HCT116 (cell line): ENCODE results near the gene NAGK. TPM values are rescaled to one million over a fixed set of nuclear protein-coding genes. Genes with fewer than 3 reads are reported as not detected.

Experiments used
- ATAC-seq: fragments of 200-7000 bp; cut with Tn5 transposase; 2 replicates; pipeline ENCODE4 v1.9.1; 2020; ENCODE audit warnings: mild to moderate bottlenecking, moderate library complexity
- BruUV-seq: library from RNA; stranded (reverse); fragments of 400-500 nt; replicated peaks from 2 replicates; lab custom pipeline; 2021; lab: Mats Ljungman, UMichigan
- CTCF ChIA-PET: fragments of 300-600 bp; sonication (Branson Sonifier 250); formaldehyde crosslinking; loops from one replicate; lab custom pipeline; 2021; ENCODE audit warnings: antibody characterized with exemption; lab: Charles Lee
- POLR2A ChIA-PET: fragments of 300-600, 350-600 bp; sonication (Branson Sonifier 250); formaldehyde crosslinking; loops from one replicate; lab custom pipeline; 2021; ENCODE audit warnings: antibody characterized with exemption; lab: Charles Lee
- RAD21 ChIA-PET, 2 experiments: fragments of 300-600 bp; sonication (Branson Sonifier 250); formaldehyde crosslinking; loops; one replicate each; lab custom pipeline; 2023; ENCODE audit warnings: low total read pairs in 2 of 2; ENCODE audit not compliant: uncharacterized antibody in 2 of 2, unreplicated experiment in 2 of 2, low non-redundant PET in 1 of 2; lab: Charles Lee
- DNase-seq: peaks from one replicate; pipeline ENCODE4 v3.0.0-alpha.2; 2010; ENCODE audit warnings: low read depth, low spot score
- H2AFZ ChIP-seq: fragments of 200-600 bp; shearing (Covaris generic), sonication (generic); 2 replicates; pipeline ENCODE4 v1.6.1; 2017; ENCODE audit warnings: low read depth, mixed run types, mixed read lengths, antibody characterized with exemption, low read length; ENCODE audit not compliant: poor library complexity, severe bottlenecking
- H3K27ac ChIP-seq: 2 replicates; pipeline ENCODE4 v1.5.1; 2012; ENCODE audit warnings: low read depth, low read length
- H3K27me3 ChIP-seq: fragments of 200-600 bp; sonication (generic); 2 replicates; pipeline ENCODE4 v1.6.1; 2016; ENCODE audit warnings: mixed run types, low read length, mixed read lengths; ENCODE audit not compliant: insufficient read depth
- H3K36me3 ChIP-seq, 2 experiments: fragments of 200-500 bp in 1 of 2; fragments of 200-600 bp in 1 of 2; sonication (Bioruptor generic) in 1 of 2; sonication (generic) in 1 of 2; 2 replicates each; pipeline versions ENCODE4 v1.5.1 to v1.6.1; 2014 to 2016; ENCODE audit warnings: low read length in 2 of 2, inconsistent platforms in 1 of 2, mixed read lengths in 1 of 2, mixed run types in 1 of 2; ENCODE audit not compliant: insufficient read depth in 2 of 2, control insufficient read depth in 1 of 2
- H3K4me1 ChIP-seq, 2 experiments: fragments of 200-600 bp in 1 of 2; sonication (generic) in 1 of 2; 2 replicates each; pipeline versions ENCODE4 v1.5.1 to v1.6.1; 2012 to 2017; ENCODE audit warnings: low read length in 2 of 2, inconsistent platforms in 1 of 2, mild to moderate bottlenecking in 1 of 2, mixed read lengths in 1 of 2, mixed run types in 1 of 2, moderate library complexity in 1 of 2; ENCODE audit not compliant: insufficient read depth in 2 of 2, control insufficient read depth in 1 of 2
- H3K4me2 ChIP-seq: fragments of 200-600 bp; sonication (generic); 2 replicates; pipeline ENCODE4 v1.6.1; 2017; ENCODE audit warnings: mixed run types, low read length, mixed read lengths
- H3K4me3 ChIP-seq, 2 experiments: fragments of 200-600 bp in 1 of 2; sonication (generic) in 1 of 2; replicated peaks in 1 of 2; 2 replicates each; pipeline ENCODE4 v1.5.1; 2011 to 2016; ENCODE audit warnings: low read length in 2 of 2, control low read depth in 1 of 2, low read depth in 1 of 2, mild to moderate bottlenecking in 1 of 2, mixed read lengths in 1 of 2, mixed run types in 1 of 2
- H3K79me2 ChIP-seq: fragments of 200-600 bp; sonication (generic); 2 replicates; pipeline ENCODE4 v1.6.1; 2017; ENCODE audit warnings: mild to moderate bottlenecking, mixed run types, low read length, moderate library complexity, mixed read lengths; ENCODE audit not compliant: insufficient read depth
- H3K9ac ChIP-seq: fragments of 200-600 bp; sonication (generic); 2 replicates; pipeline ENCODE4 v1.6.1; 2016; ENCODE audit warnings: low read length, mixed read lengths
- H3K9me2 ChIP-seq: fragments of 200-600 bp; sonication (generic), shearing (Covaris generic); 2 replicates; pipeline ENCODE4 v1.6.1; 2017; ENCODE audit warnings: mixed run types, mild to moderate bottlenecking, moderate library complexity; ENCODE audit not compliant: insufficient read depth
- H3K9me3 ChIP-seq, 2 experiments: fragments of 200-500 bp in 1 of 2; fragments of 200-600 bp in 1 of 2; sonication (Bioruptor generic) in 1 of 2; sonication (generic) in 1 of 2; 2 replicates each; pipeline ENCODE4 v1.6.1; 2014 to 2017; ENCODE audit warnings: low read length in 2 of 2, mixed read lengths in 2 of 2, inconsistent platforms in 1 of 2, low read depth in 1 of 2, mild to moderate bottlenecking in 1 of 2, mixed run types in 1 of 2, moderate library complexity in 1 of 2; ENCODE audit not compliant: control insufficient read depth in 1 of 2, insufficient read depth in 1 of 2
- H4K20me1 ChIP-seq: fragments of 200-600 bp; sonication (generic), shearing (Covaris generic); 2 replicates; pipeline ENCODE4 v1.6.1; 2017; ENCODE audit warnings: mixed run types, mild to moderate bottlenecking, moderate library complexity; ENCODE audit not compliant: insufficient read depth
- CTCF ChIP-seq, 3 experiments: fragments of 200-600 bp in 1 of 3; sonication (generic) in 1 of 3; IDR thresholded peaks in 2 of 3; conservative IDR thresholded peaks in 1 of 3; 2 replicates each; pipeline ENCODE4 v1.5.1; 2012 to 2017; ENCODE audit warnings: low read depth in 2 of 3, low read length in 2 of 3, antibody characterized with exemption in 1 of 3, borderline replicate concordance in 1 of 3, control low read depth in 1 of 3, mild to moderate bottlenecking in 1 of 3, mixed read lengths in 1 of 3, mixed run types in 1 of 3, moderate library complexity in 1 of 3; ENCODE audit not compliant: insufficient read depth in 1 of 3
- EGR1 ChIP-seq: IDR thresholded peaks from 2 replicates; pipeline ENCODE4 v1.6.1; 2012; ENCODE audit warnings: low read depth
- ELF1 ChIP-seq: IDR thresholded peaks from 2 replicates; pipeline ENCODE4 v1.6.1; 2012; ENCODE audit warnings: low read depth, borderline replicate concordance
- EZH2 ChIP-seq: fragments of 200-600 bp; sonication (generic); IDR thresholded peaks from 2 replicates; pipeline ENCODE4 v1.6.1; 2017; ENCODE audit warnings: antibody characterized with exemption, mixed run types
- MAX ChIP-seq: IDR thresholded peaks from 2 replicates; pipeline ENCODE4 v1.6.1; 2012
- RAD21 ChIP-seq: IDR thresholded peaks from 2 replicates; pipeline ENCODE4 v1.6.1; 2012; ENCODE audit warnings: low read depth, mild to moderate bottlenecking
- REST ChIP-seq: IDR thresholded peaks from 2 replicates; pipeline ENCODE4 v1.6.1; 2012; ENCODE audit warnings: low read depth
- SIN3A ChIP-seq: IDR thresholded peaks from 2 replicates; pipeline ENCODE4 v1.6.1; 2012; ENCODE audit warnings: low read depth
- SRF ChIP-seq: IDR thresholded peaks from 2 replicates; pipeline ENCODE4 v1.6.1; 2012; ENCODE audit warnings: low read depth
- TCF7L2 ChIP-seq: IDR thresholded peaks from 2 replicates; pipeline ENCODE4 v1.7.0; 2011; ENCODE audit warnings: borderline replicate concordance, inconsistent platforms; ENCODE audit not compliant: insufficient read depth, insufficient read length; ENCODE audit errors: extremely low read depth
- YY1 ChIP-seq: IDR thresholded peaks from 2 replicates; pipeline ENCODE4 v1.6.1; 2011; ENCODE audit warnings: low read length, low read depth, moderate library complexity, mild to moderate bottlenecking; ENCODE audit not compliant: insufficient replicate concordance; ENCODE audit errors: extremely low read depth
- ZFX ChIP-seq: fragments of 450-650 bp; IDR thresholded peaks from 2 replicates; pipeline ENCODE4 v1.6.1; 2017
- intact Hi-C: fragments of 100-400 bp; cut with micrococcal nuclease; formaldehyde crosslinking; loops from 2 replicates; pipeline ENCODE4 v1.10.0; 2022
- total RNA-seq: library from RNA; stranded (reverse); gene quantifications from one replicate; pipeline ENCODE4 v1.2.1, GENCODE V29; 2021; ENCODE audit not compliant: unreplicated experiment

Gene NAGK
- total RNA-seq, 1 experiment from 2014 or later = 36.8 TPM

- POLR2A ChIA-PET = no interaction called here
- no peak overlapping the region for H3K27ac ChIP-seq
- 0 out of 4 replicates have a peak, but pooled peaks cover 0 to 4% of the 10 kb centered on the region in 2 experiments for H3K36me3 ChIP-seq
- H3K9me2 ChIP-seq = no peaks in the 10 kb centered on the region
- no peaks in the 10 kb centered on the region for H3K27me3 ChIP-seq
- H3K9me3 ChIP-seq = no peaks in the 10 kb centered on the region
- RAD21 ChIA-PET = no interaction called here
- no TSS peak for BruUV-seq
- ATAC-seq (no peak), DNase-seq (no peak)
- no peaks in the 10 kb centered on the region for H4K20me1 ChIP-seq
- intact Hi-C loops = no loop called here
- no peak overlapping the region for H3K4me2 ChIP-seq
- TF ChIP-seq MAX (no peak), TCF7L2 (no peak), ELF1 (no peak), YY1 (no peak), EZH2 (no peak), REST (no peak), SRF (no peak), EGR1 (no peak), ZFX (no peak), CTCF (IDR thresholded peaks at IDR 0.05 in 2 of 3, conservative IDR thresholded peaks at IDR 0.05 in 1 of 3; ENCODE audit: borderline replicate concordance in 1 of 3, insufficient read depth in 1 of 3, low read depth in 2 of 3, low read length in 2 of 3) (no peak), RAD21 (no peak), SIN3A (no peak)
- peaks cover 0 to 19% of the 10 kb centered on the region in 2 experiments; a peak in 2 of 4 replicates for H3K4me1 ChIP-seq
- no peak overlapping the region for H3K4me3 ChIP-seq
- H2AFZ ChIP-seq = no peak overlapping the region
- CTCF ChIA-PET = interaction anchor here (1.5 kb wide), 1 partner anchor 27 kb away, joined by 5 read pairs; no protein-coding TSS in a partner anchor
- H3K9ac ChIP-seq = no peak overlapping the region
- H3K79me2 ChIP-seq = peaks cover 29% of the 10 kb centered on the region
Observed at GRCh38 chr2:71126957-71127356, 58.5 kb downstream of the NAGK start.

Other genes with a start within 250 kb of the NAGK start
- not detected for gene CLEC4F, start 248.0 kb upstream of the NAGK start, total RNA-seq
- not detected for gene CD207, start 232.8 kb upstream of the NAGK start, total RNA-seq
- gene VAX2, start 168.1 kb upstream of the NAGK start, total RNA-seq = 0.61 TPM
- 0.74 TPM for gene ATP6V1B1, start 132.7 kb upstream of the NAGK start, total RNA-seq
- gene ANKRD53, start 90.0 kb upstream of the NAGK start, total RNA-seq = not detected
- 37.9 TPM for gene TEX261, start 73.8 kb upstream of the NAGK start, total RNA-seq
- 9.0 TPM for gene MCEE, start 61.6 kb downstream of the NAGK start, total RNA-seq
- 36.7 TPM for gene MPHOSPH10, start 62.0 kb downstream of the NAGK start, total RNA-seq
- 5.9 TPM for gene PAIP2B, start 158.5 kb downstream of the NAGK start, total RNA-seq